ENCODE results near the gene CD58. TPM values are rescaled to one million over a fixed set of nuclear protein-coding genes. Genes with fewer than 3 reads are reported as not detected.

CD58 gene
- total RNA-seq, 1 donor from 2014 or later = 11.0 TPM

GRCh38 chr1:116529681-116530080 lies 41.1 kb downstream of the CD58 start:
- no peaks in the 10 kb centered on the region for H3K27me3 Mint-ChIP-seq (ENCODE audit: unreplicated experiment)
- no peak for DNase-seq (ENCODE audit: extremely low spot score, unreplicated experiment)
- no peak overlapping the region for H3K27ac Mint-ChIP-seq (ENCODE audit: unreplicated experiment)
- H3K36me3 Mint-ChIP-seq (ENCODE audit: unreplicated experiment) = peaks cover 26% of the 10 kb centered on the region
- no peaks in the 10 kb centered on the region for H3K4me1 Mint-ChIP-seq (ENCODE audit: unreplicated experiment)
- H3K9me3 Mint-ChIP-seq (ENCODE audit: unreplicated experiment) = peaks cover 5% of the 10 kb centered on the region
- no peak for TF ChIP-seq CTCF (IDR thresholded peaks at IDR 0.05)
- no peak overlapping the region for H3K4me3 Mint-ChIP-seq (ENCODE audit: unreplicated experiment)

- Mint-ChIP-seq H3K36me3 (ENCODE audit: unreplicated experiment) (peaks cover 25% of the 10 kb centered on the region), H3K27ac (ENCODE audit: unreplicated experiment) (no peak overlapping the region), H3K27me3 (ENCODE audit: unreplicated experiment) (no peaks in the 10 kb centered on the region), H3K9me3 (ENCODE audit: unreplicated experiment) (peaks cover 5% of the 10 kb centered on the region), H3K4me3 (ENCODE audit: unreplicated experiment) (no peak overlapping the region), H3K4me1 (ENCODE audit: unreplicated experiment) (no peaks in the 10 kb centered on the region)
- no peak for TF ChIP-seq CTCF (IDR thresholded peaks at IDR 0.05)
- DNase-seq (ENCODE audit: extremely low spot score, unreplicated experiment) = no peak
Observed at GRCh38 chr1:116529199-116529631, 41.6 kb downstream of the CD58 start.

GRCh38 chr1:116528329-116529083 lies 42.3 kb downstream of the CD58 start:
- Mint-ChIP-seq H3K4me1 (ENCODE audit: unreplicated experiment) (no peaks in the 10 kb centered on the region), H3K4me3 (ENCODE audit: unreplicated experiment) (no peak overlapping the region), H3K9me3 (ENCODE audit: unreplicated experiment) (peaks cover 5% of the 10 kb centered on the region), H3K27me3 (ENCODE audit: unreplicated experiment) (no peaks in the 10 kb centered on the region), H3K36me3 (ENCODE audit: unreplicated experiment) (peaks cover 20% of the 10 kb centered on the region), H3K27ac (ENCODE audit: unreplicated experiment) (no peak overlapping the region)
- TF ChIP-seq CTCF (IDR thresholded peaks at IDR 0.05) = no peak
- DNase-seq (ENCODE audit: extremely low spot score, unreplicated experiment) = no peak

GRCh38 chr1:116525440-116525839 lies 45.4 kb downstream of the CD58 start:
- peaks cover 5% of the 10 kb centered on the region for H3K9me3 Mint-ChIP-seq (ENCODE audit: unreplicated experiment)
- no peak overlapping the region for H3K27ac Mint-ChIP-seq (ENCODE audit: unreplicated experiment)
- H3K36me3 Mint-ChIP-seq (ENCODE audit: unreplicated experiment) = peaks cover 10% of the 10 kb centered on the region
- DNase-seq (ENCODE audit: extremely low spot score, unreplicated experiment) = no peak
- H3K4me1 Mint-ChIP-seq (ENCODE audit: unreplicated experiment) = peaks cover 11% of the 10 kb centered on the region
- no peak overlapping the region for H3K4me3 Mint-ChIP-seq (ENCODE audit: unreplicated experiment)
- no peaks in the 10 kb centered on the region for H3K27me3 Mint-ChIP-seq (ENCODE audit: unreplicated experiment)
- TF ChIP-seq CTCF (IDR thresholded peaks at IDR 0.05) = no peak

- no peaks in the 10 kb centered on the region for H3K27me3 Mint-ChIP-seq (ENCODE audit: unreplicated experiment)
Observed at GRCh38 chr1:116521186-116521585, 49.6 kb downstream of the CD58 start.

More at GRCh38 chr1:116521186-116521585, 49.6 kb downstream of the CD58 start:
- DNase-seq (ENCODE audit: extremely low spot score, unreplicated experiment) = no peak
- peaks cover 3% of the 10 kb centered on the region for H3K36me3 Mint-ChIP-seq (ENCODE audit: unreplicated experiment)
- H3K27ac Mint-ChIP-seq (ENCODE audit: unreplicated experiment) = peak overlapping the region; percentile 68
- TF ChIP-seq CTCF (IDR thresholded peaks at IDR 0.05) = no peak
- peaks cover 11% of the 10 kb centered on the region for H3K4me1 Mint-ChIP-seq (ENCODE audit: unreplicated experiment)
- no peak overlapping the region for H3K4me3 Mint-ChIP-seq (ENCODE audit: unreplicated experiment)
- H3K9me3 Mint-ChIP-seq (ENCODE audit: unreplicated experiment) = no peaks in the 10 kb centered on the region
